HG02885 (cell line): Measurements from ENCODE around the gene MEIG1.
"Not testable (repeated sequence)": the region's sequence is repeated elsewhere in the genome, so short reads cannot be mapped to it uniquely, and the experiment has no call there.

ENCODE experiments used
- ATAC-seq: cut with Tn5 transposase; IDR thresholded peaks from one replicate; pipeline ENCODE4 v1.9.1; 2021; ENCODE audit warnings: mild to moderate bottlenecking; ENCODE audit not compliant: unreplicated experiment, poor library complexity

The MEIG1 gene

GRCh38 chr10:14954001-14954770 lies 5.0 kb upstream of the MEIG1 start, which contains the start of gene DCLRE1C:
DCLRE1C (minus strand) TSS chr10:14954096; CDS start chr10:14954010, 86 bp downstream.
- ATAC-seq: peak; percentile 82

DNA sequence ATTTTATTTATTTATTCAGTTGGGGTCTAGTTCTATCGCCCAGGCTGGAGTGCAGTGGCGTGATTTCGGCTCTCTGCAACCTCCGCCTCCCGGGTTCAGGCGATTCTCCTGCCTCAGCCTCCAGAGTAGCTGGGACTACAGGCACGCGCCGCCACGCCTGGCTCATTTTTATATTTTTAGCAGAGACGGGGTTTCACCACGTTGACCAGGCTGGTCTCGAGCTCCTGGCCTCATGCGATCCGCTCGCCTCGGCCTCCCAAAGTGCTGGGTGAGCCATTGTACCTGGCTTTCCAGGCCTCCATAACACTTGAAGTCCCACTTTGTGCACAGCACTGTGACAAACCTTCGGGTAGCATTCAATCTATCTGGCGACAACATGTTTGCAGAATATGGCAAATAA lies 4.3 kb upstream of the MEIG1 start:
- ATAC-seq: no peak

DNA sequence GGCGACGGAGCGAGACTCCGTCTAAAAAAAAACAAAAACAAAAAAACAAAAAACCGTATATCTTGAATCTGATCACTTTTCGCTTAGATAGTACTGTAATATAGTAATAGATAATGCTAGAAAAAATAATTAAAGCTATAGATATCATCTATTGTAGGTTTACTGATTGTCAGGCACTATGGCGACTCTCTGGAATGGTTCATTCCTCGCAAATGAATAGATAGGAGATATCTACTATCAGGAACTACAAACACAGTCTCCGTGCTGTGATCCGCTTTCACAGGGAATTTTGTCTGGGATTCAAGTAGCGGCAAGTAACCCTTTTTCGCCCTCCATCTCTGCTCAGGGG lies 342 bp upstream of the MEIG1 start:
- no peak for ATAC-seq

DNA sequence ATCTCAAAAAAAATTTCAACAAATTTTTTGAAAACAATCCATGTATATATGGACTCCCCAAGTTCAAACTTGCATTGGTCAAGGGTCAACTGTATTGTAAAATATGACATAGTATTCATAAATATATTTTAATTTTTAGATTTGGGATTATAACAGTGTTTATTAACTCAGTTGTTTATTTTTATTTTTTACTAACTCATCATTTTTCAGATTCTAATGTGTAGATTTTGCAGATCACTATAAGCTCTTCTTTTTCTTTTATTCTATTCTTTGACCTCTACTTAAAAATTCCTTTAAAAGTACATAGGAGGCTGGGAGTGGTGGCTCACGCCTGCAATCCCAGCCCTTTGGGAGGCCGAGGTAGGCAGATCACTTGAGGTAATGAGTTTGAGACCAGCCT lies 8.7 kb downstream of the MEIG1 start:
- ATAC-seq: no peak

DNA sequence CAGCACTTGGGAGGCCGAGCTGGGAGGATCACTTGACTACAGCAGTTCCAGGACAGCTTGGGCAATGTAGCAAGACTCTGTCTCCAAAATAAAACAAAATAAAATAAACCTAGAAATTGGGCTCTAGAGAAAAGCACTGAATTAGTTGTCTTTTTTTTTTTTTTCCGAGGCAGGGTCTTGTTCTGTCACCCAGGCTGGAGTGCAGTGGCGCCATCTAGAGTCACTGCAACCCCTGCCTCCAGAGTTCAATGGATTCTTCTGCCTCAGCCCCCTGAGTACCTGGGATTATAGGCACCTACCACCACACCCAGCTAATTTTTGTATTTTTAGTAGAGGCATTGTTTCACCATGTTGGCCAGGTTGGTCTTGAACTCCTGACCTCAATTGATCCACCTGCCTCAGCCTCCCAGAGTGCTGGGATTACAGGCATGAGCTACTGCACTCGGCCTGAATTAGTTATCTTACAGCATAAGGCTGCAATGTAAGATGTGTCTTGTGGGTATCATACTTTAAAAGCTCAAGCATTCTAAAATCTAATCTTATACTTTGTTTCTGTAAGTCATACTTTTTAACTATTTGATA lies 12.8 kb downstream of the MEIG1 start:
- no peak for ATAC-seq

DNA sequence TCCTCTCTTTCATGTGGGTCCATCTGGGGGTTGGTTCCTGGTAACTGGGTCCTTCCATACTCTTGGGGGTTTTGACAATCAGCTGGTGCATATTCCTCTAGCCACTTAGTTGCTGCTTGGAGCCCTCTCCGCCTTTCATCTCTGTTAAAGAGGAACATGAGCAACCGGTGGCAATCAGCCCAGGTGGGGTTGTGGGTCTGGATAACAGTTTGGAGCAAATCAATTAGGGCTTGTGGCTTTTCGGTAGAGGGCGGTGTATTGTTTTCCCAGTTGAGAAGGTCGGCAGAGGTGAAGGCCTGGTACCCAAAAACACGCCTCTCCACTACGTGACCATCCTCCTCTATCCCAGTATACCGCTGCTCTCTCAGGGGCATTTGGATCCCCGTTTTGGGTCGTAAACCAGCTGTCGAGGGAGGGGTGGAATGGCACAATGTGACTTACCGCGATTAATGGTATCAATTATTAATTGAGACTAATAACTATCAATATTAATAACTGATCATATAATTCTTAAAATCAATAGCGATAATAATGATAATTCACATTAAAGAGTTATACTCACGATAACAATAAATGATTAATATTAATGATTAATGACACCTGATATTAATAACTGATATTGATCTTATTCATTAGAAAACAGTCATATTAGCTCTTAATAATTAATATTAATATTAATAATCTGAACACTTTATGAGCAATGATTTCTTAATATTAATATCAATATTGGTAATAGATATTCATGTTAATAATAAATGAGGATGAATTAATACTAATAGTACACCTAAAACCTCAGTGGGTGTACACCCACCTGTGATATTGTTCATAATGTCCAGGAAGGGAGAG lies 15.2 kb downstream of the MEIG1 start:
- ATAC-seq: not testable (repeated sequence)

- ATAC-seq: no peak
Observed at GRCh38 chr10:14975672-14976273, 16.6 kb downstream of the MEIG1 start.

GRCh38 chr10:14982744-14983143 lies 23.6 kb downstream of the MEIG1 start:
- ATAC-seq: no peak

- ATAC-seq: not testable (repeated sequence)
Observed at GRCh38 chr10:14989552-14989951, 30.4 kb downstream of the MEIG1 start.

- not testable (repeated sequence) for ATAC-seq
Observed at GRCh38 chr10:14991035-14991749, 32.0 kb downstream of the MEIG1 start.

- not testable (repeated sequence) for ATAC-seq
Observed at GRCh38 chr10:14992336-14992735, 33.1 kb downstream of the MEIG1 start.

DNA sequence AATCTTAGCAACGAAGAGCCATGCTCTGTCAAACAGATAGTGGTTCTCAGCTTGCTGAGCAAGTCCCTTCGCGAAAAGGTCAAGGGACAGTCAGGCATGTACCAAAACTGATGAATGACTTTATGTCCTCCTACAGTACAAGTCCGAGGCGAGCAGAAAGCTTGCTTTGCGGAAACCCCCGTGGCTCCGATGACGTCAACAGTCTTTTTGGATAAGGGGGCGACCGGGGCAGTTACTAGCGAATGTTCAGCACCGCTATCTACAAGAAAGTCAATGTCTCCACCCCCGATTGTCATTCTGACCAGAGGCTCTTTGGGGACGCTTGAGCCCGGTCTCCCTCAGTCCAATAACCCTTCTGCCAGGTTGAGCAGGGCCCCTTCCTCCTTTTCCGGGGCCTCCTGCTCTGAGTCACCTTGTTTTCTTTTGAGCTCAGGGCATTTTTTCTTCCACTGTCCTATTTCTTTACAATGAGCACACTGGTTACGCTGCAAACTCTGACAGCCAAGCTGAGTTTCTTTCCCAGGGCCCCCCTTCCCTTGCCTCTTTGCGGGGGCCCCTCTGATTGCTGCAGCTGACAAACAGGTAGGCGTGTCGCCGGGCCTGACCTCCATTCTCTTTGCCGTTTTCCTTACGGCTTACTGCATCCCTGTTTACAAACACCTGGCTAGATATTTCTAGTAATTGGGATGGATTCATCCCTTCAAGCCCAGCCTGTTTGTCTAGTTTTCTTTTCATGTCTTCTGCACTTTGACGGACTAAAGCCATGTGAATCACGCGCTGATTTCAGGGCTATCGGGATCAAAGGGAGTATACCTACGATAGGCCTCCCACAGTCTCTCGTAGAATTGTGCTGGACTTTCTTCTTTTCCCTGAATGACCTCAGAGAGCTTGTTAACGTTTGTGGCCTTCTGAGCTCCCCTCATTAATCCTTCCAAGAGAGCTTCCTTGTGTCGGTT lies 34.6 kb downstream of the MEIG1 start:
- ATAC-seq: not testable (repeated sequence)

- ATAC-seq: no peak
Observed at GRCh38 chr10:14995964-14996565, 36.9 kb downstream of the MEIG1 start.

DNA sequence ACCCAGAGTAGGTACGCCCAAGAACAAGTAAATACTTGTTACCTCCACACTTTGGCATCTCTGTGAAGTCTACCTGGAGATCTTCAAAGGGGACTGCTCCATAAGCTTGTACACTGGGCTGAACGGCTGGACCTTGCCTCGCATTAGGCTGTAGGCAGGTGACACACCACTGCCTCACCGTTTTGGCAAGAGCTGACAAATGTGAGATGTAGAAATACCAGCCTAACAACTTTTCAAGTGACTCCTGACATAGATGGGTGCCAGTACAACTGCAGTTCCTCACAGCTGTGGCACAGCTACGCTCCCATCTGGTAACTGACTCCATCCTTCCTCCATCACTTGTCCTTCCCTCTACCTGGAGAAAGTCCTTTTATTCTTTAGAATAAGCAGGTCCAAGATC lies 54.3 kb downstream of the MEIG1 start:
- ATAC-seq: not testable (repeated sequence)

DNA sequence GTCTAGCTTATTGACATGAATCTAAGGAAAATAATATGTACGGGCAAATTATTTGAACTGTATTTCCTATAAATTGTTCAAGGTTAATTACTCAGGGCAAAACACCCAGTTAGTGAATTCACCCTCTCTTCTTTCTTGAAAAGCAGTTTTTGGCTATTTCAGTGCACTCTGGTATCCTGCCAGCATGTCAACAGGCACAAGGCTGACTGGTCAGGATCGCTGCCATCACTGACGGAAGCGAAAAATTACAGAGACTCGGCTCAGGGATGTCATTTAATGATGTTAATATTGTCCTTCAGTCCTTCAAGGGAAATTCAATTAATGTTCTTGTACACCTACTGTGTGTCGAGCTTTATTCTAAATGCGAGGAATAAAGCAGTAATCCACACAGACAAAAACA lies 56.3 kb downstream of the MEIG1 start:
- no peak for ATAC-seq

- ATAC-seq: not testable (repeated sequence)
Observed at GRCh38 chr10:15020966-15021365, 61.8 kb downstream of the MEIG1 start.
